Left ventricle myocardium inferior (tissue), 1 donor: ENCODE results near the gene ZNF581. TPM values are rescaled to one million over a fixed set of nuclear protein-coding genes. Genes with fewer than 3 reads are reported as not detected.

ENCODE experiments used
- DNase-seq: peaks from one replicate; pipeline ENCODE4 v3.0.0-alpha.2; 2020
- H3K27ac ChIP-seq: fragments of 200-600 bp; replicated peaks from 2 replicates; pipeline ENCODE4 v1.8.0; 2021
- H3K27me3 ChIP-seq: fragments of 200-600 bp; 2 replicates; pipeline ENCODE4 v1.8.0; 2021; ENCODE audit warnings: low read depth
- H3K36me3 ChIP-seq: fragments of 200-600 bp; 2 replicates; pipeline ENCODE4 v1.8.0; 2021
- H3K4me1 ChIP-seq: fragments of 200-600 bp; 2 replicates; pipeline ENCODE4 v1.8.0; 2021
- H3K4me3 ChIP-seq: fragments of 200-600 bp; 2 replicates; pipeline ENCODE4 v1.8.0; 2021; ENCODE audit warnings: mild to moderate bottlenecking, moderate library complexity
- H3K9me3 ChIP-seq: fragments of 200-600 bp; replicated peaks from 2 replicates; pipeline ENCODE4 v1.8.0; 2021
- intact Hi-C: fragments of 100-400 bp; cut with micrococcal nuclease; formaldehyde crosslinking; loops from one replicate; pipeline ENCODE4 v1.11.0; 2022
- total RNA-seq: library from RNA; stranded (reverse); fragmentation: NEBNext Ultra II Directional; extraction: Animal tissue kit (Norgen Biotek cat#: 25700); gene quantifications from one replicate; pipeline ENCODE4 v1.2.1, GENCODE V29; 2021
- TF ChIP-seq, protein P1 (sequence below): fragments of 200-600 bp; IDR thresholded peaks from 2 replicates; pipeline ENCODE4 v1.8.0; 2021; ENCODE audit warnings: antibody characterized with exemption, mild to moderate bottlenecking, borderline replicate concordance
- donor health status: DM: no; HTN: yes; CAD: no; lungs with severe emphysema.

The ZNF581 gene
- total RNA-seq, 1 donor from 2014 or later: 7.1 TPM

- Histone ChIP-seq H3K9me3 (no peaks in the 10 kb centered on the region), H3K36me3 (peaks cover 60% of the 10 kb centered on the region), H3K4me3 (no peak overlapping the region), H3K27me3 (no peaks in the 10 kb centered on the region), H3K27ac (no peak overlapping the region), H3K4me1 (peaks cover 67% of the 10 kb centered on the region)
- DNase-seq: no peak
- intact Hi-C loops: no loop called here
- TF ChIP-seq, protein P1, sequence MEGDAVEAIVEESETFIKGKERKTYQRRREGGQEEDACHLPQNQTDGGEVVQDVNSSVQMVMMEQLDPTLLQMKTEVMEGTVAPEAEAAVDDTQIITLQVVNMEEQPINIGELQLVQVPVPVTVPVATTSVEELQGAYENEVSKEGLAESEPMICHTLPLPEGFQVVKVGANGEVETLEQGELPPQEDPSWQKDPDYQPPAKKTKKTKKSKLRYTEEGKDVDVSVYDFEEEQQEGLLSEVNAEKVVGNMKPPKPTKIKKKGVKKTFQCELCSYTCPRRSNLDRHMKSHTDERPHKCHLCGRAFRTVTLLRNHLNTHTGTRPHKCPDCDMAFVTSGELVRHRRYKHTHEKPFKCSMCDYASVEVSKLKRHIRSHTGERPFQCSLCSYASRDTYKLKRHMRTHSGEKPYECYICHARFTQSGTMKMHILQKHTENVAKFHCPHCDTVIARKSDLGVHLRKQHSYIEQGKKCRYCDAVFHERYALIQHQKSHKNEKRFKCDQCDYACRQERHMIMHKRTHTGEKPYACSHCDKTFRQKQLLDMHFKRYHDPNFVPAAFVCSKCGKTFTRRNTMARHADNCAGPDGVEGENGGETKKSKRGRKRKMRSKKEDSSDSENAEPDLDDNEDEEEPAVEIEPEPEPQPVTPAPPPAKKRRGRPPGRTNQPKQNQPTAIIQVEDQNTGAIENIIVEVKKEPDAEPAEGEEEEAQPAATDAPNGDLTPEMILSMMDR: no peak
Measured at GRCh38 chr19:55671054-55671378, 27.6 kb downstream of the ZNF581 start.

DNA sequence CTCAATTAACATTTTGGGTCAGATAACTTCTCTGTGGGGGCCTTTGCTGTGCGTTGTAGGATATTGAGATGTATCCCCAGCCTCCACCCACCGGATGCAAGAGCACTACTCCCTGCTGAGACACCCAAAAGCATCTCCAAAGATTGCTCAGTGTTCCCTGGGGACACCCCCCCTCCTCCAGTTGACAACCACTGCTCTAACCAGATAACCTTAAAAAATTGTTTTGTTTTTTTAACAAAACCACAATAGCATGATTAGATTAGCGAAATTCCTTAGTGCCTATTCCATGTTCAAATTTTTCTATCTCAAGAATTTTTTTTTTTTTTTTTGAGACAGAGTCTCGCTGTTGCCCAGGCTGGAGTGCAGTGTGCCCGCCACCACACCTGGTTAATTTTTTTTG is 29.0 kb downstream of the ZNF581 start:
- H3K27me3 ChIP-seq: no peaks in the 10 kb centered on the region
- H3K36me3 ChIP-seq: peaks cover 48% of the 10 kb centered on the region
- intact Hi-C loops: no loop called here
- peaks cover 72% of the 10 kb centered on the region for H3K4me1 ChIP-seq
- no peak overlapping the region for H3K4me3 ChIP-seq
- no peak overlapping the region for H3K27ac ChIP-seq
- H3K9me3 ChIP-seq: no peaks in the 10 kb centered on the region
- TF ChIP-seq, protein P1: no peak
- DNase-seq: no peak

DNA sequence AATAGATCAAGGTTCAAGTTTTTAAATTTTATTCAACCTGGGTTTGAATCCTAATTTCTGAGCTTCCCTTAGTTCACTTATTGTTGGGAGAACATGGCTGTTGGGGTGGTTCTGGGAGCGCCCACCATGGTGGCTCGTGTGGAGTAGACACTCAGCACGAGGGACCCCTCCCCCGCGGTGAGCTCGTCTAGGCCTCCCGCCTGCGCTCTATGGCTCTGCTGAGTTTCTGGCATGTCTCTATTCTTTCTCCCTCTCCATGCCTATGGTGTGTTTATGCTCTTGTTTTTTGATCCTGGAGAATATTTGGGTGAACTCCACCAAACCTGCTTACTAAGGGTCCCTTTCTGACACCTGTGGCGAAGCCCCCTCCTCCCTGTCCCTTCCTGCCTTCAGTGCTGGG is 30.0 kb downstream of the ZNF581 start:
- TF ChIP-seq, protein P1: no peak
- Histone ChIP-seq H3K9me3 (no peaks in the 10 kb centered on the region), H3K4me1 (peaks cover 74% of the 10 kb centered on the region), H3K27me3 (no peaks in the 10 kb centered on the region), H3K27ac (peak overlapping the region; percentile 27), H3K36me3 (peaks cover 44% of the 10 kb centered on the region), H3K4me3 (no peak overlapping the region)
- DNase-seq: no peak
- intact Hi-C loops: no loop called here

DNA sequence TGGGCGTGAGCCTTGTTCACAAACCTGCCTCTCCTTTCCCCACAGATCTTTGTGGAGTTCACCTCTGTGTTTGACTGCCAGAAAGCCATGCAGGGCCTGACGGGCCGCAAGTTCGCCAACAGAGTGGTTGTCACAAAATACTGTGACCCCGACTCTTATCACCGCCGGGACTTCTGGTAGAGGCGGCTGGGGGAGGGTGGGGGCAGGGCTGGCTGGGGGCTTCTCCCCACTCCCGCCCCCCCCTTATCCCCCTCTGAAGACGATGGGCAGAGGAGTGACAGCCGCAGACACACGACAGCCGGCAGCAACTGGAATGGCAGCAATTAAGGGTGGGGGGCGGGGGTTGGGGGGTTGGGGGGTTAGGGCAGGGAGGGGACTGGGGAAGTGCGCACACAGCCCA is 30.4 kb downstream of the ZNF581 start:
- TF ChIP-seq, protein P1: no peak
- H3K36me3 ChIP-seq: peaks cover 44% of the 10 kb centered on the region
- intact Hi-C loops: no loop called here
- no peaks in the 10 kb centered on the region for H3K27me3 ChIP-seq
- H3K4me3 ChIP-seq: peak overlapping the region; percentile 93
- H3K27ac ChIP-seq: peak overlapping the region; percentile 27
- peaks cover 78% of the 10 kb centered on the region for H3K4me1 ChIP-seq
- H3K9me3 ChIP-seq: no peaks in the 10 kb centered on the region
- no peak for DNase-seq

GRCh38 chr19:55674459-55674840 is 31.0 kb downstream of the ZNF581 start:
- Histone ChIP-seq H3K9me3 (no peaks in the 10 kb centered on the region), H3K27ac (peak overlapping the region; percentile 97), H3K4me3 (peak overlapping the region; percentile 93), H3K4me1 (peaks cover 84% of the 10 kb centered on the region), H3K36me3 (peaks cover 44% of the 10 kb centered on the region), H3K27me3 (no peaks in the 10 kb centered on the region)
- TF ChIP-seq, protein P1: no peak
- intact Hi-C loops: no loop called here
- no peak for DNase-seq
